T-helper 2 cell treated with Interferon-gamma antibody and Interleukin-4, amounts not matched to agents 100 ng/mL and 5 ng/mL, for 36 hours (primary cell): ENCODE data around the gene PRRX1. TPM values are rescaled to one million over a fixed set of nuclear protein-coding genes. Genes with fewer than 3 reads are reported as not detected.

Experiments
- intact Hi-C: fragments of 100-400 bp; cut with micrococcal nuclease; formaldehyde crosslinking; loops from one replicate; pipeline ENCODE4 v1.15.1; 2023
- total RNA-seq: library from RNA; stranded (reverse); gene quantifications from 2 replicates; pipeline ENCODE4 v1.2.3, GENCODE V29; 2022

The PRRX1 gene
- total RNA-seq, 1 donor from 2014 or later = not detected

DNA sequence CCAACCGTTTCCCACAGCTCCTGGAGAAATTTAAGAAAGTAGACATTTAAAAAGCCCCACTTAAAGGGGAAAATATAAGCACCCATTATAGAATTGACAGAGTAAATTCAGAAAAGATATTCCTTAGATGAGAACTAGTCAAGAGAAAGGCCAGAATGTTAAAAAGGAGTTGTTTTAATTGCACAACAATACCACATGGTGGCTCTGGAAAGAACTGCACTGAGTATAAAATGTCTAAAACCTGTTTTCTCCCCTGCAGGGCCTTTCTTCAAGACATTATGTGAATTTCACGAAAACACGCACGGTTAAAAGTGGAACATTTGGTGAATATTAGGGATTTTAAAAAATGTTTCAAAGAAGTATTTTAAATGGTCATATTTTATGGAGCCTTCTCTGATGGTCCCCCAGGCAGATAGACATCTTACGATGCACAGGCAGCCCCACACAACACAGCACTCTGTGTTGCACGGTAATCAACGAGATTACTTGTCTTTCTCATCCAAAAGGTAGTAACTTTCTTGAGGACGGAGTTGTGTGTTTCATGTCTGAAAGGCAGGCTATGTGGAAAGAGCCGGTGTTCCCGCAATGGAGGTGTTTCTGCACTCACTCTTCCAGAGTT is 101.9 kb downstream of the PRRX1 start:
- intact Hi-C loops = no loop called here

DNA sequence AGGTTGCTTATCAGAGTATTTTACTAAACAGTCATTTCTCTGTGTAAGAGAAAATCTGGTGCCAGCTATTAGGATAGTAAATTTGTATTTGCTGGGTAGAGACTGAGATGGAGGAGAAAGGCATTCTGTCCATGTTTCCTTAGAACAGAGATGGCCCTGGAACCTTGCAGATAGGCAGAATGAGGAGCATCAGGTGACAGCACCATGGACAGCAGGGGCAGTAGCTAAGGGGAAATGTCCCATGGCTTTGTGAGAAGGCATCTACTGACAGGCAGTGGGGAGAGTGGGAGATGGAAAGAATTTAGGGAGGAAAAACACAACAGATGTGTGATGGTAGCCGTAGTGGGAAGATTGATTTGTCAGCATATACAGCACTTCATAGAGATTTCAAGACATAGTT is 105.0 kb downstream of the PRRX1 start:
- intact Hi-C loops = no loop called here

- intact Hi-C loops = no loop called here
These were observed 105.8 kb downstream of the PRRX1 start for GRCh38 chr1:170769691-170770090.

GRCh38 chr1:170770254-170770653 is 106.3 kb downstream of the PRRX1 start:
- intact Hi-C loops = no loop called here

DNA sequence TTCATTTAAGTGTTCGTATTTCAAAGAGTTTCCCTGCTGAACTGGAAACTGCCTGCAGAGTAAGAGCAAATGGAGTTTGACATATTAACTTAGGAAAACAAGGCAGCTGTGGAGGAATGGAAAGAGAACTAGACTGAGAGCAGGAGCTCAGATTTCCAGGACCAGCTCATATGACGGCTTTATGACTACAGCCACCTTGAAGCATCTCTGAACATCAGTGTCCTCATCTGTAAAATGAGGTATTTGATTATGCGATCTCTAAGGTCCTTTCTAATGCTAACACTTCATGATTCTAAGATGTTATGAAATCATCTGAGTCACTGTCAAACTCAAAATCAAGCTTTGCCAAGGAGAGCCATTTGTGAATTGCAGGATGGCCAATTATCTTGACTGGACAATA is 112.3 kb downstream of the PRRX1 start:
- intact Hi-C loops = no loop called here

DNA sequence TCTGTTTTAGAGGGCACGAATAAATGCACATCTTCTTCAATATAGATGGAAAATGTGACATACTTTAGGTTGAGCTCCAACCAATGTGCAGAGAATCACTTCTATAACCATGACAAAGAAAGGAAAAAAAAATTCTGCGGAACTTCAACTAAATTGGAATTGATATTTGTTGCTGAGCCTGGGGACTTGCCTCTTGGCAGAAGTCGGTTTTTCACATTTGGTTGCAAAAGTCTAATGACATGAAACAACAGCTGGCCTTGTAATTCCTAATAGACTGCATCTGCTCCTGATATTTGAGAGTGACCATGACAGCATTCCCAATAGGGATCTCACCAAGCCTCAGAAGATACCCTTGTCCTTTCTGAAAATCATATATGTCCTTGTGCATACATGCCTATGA is 112.8 kb downstream of the PRRX1 start:
- intact Hi-C loops = no loop called here

Other genes with a start within 250 kb of the PRRX1 start
- gene GORAB, start 132.0 kb upstream of the PRRX1 start, total RNA-seq = 9.6 and 10.3 TPM in 2 replicates